H9 (cell line): Measurements from ENCODE around the gene KIF15. TPM values are rescaled to one million over a fixed set of nuclear protein-coding genes. Genes with fewer than 3 reads are reported as not detected.

ENCODE experiments used
- DNase-seq: peaks from one replicate; pipeline ENCODE4 v3.0.0-alpha.2; 2017
- H2AFZ ChIP-seq: one replicate; pipeline ENCODE4 v1.6.1; 2013; ENCODE audit warnings: mild to moderate bottlenecking, low read length, control low read depth, moderate library complexity
- H2AK5ac ChIP-seq: 2 replicates; pipeline ENCODE4 v1.6.1; 2013; ENCODE audit warnings: low read length, control low read depth, mixed read lengths; ENCODE audit not compliant: insufficient read length
- H2BK120ac ChIP-seq: one replicate; pipeline ENCODE4 v1.6.1; 2013; ENCODE audit warnings: low read depth, mild to moderate bottlenecking, low read length, control low read depth, inconsistent platforms; ENCODE audit not compliant: poor library complexity, severe bottlenecking
- H2BK12ac ChIP-seq: 2 replicates; pipeline ENCODE4 v1.6.1; 2013; ENCODE audit warnings: low read length, control low read depth, mixed read lengths, low read depth; ENCODE audit not compliant: insufficient read length
- H2BK15ac ChIP-seq: 2 replicates; pipeline ENCODE4 v1.6.1; 2013; ENCODE audit warnings: low read depth, low read length, control low read depth
- H2BK20ac ChIP-seq: one replicate; pipeline ENCODE4 v1.6.1; 2013; ENCODE audit warnings: low read depth, mild to moderate bottlenecking, low read length, control low read depth, inconsistent platforms; ENCODE audit not compliant: poor library complexity, severe bottlenecking
- H2BK5ac ChIP-seq: 2 replicates; pipeline ENCODE4 v1.6.1; 2013; ENCODE audit warnings: low read length, control low read depth, mixed read lengths; ENCODE audit not compliant: insufficient read length
- H3K14ac ChIP-seq: 2 replicates; pipeline ENCODE4 v1.6.1; 2013; ENCODE audit warnings: low read length, control low read depth; ENCODE audit not compliant: insufficient read depth
- H3K18ac ChIP-seq: 2 replicates; pipeline ENCODE4 v1.6.1; 2013; ENCODE audit warnings: low read depth, mild to moderate bottlenecking, mixed read lengths, low read length, control low read depth; ENCODE audit not compliant: insufficient read length
- H3K23ac ChIP-seq: 2 replicates; pipeline ENCODE4 v1.6.1; 2013; ENCODE audit warnings: low read length, control low read depth, mixed read lengths, low read depth; ENCODE audit not compliant: insufficient read length
- H3K23me2 ChIP-seq: 2 replicates; pipeline ENCODE4 v1.6.1; 2013; ENCODE audit warnings: low read depth, mild to moderate bottlenecking, mixed read lengths, low read length, control low read depth; ENCODE audit not compliant: insufficient read length, poor library complexity, severe bottlenecking
- H3K27ac ChIP-seq: 2 replicates; pipeline ENCODE4 v1.5.1; 2013; ENCODE audit warnings: low read length, control low read depth, mixed read lengths, low read depth; ENCODE audit not compliant: insufficient read length
- H3K27me3 ChIP-seq: 2 replicates; pipeline ENCODE4 v1.6.1; 2013; ENCODE audit warnings: low read length, control low read depth, inconsistent platforms; ENCODE audit not compliant: insufficient read depth
- H3K4ac ChIP-seq: 2 replicates; pipeline ENCODE4 v1.6.1; 2013; ENCODE audit warnings: low read depth, mild to moderate bottlenecking, control low read depth, inconsistent platforms, low read length, moderate library complexity
- H3K4me1 ChIP-seq: 2 replicates; pipeline ENCODE4 v1.6.1; 2013; ENCODE audit warnings: low read length, control low read depth, inconsistent platforms; ENCODE audit not compliant: insufficient read depth
- H3K4me2 ChIP-seq: 2 replicates; pipeline ENCODE4 v1.6.1; 2013; ENCODE audit warnings: low read length, control low read depth, mixed read lengths; ENCODE audit not compliant: insufficient read length, insufficient read depth
- H3K56ac ChIP-seq: 2 replicates; pipeline ENCODE4 v1.6.1; 2013; ENCODE audit warnings: low read depth, mild to moderate bottlenecking, mixed read lengths, low read length, control low read depth; ENCODE audit not compliant: insufficient read length
- H3K79me1 ChIP-seq: 2 replicates; pipeline ENCODE4 v1.6.1; 2013; ENCODE audit warnings: low read depth, mild to moderate bottlenecking, moderate library complexity, low read length, control low read depth, inconsistent platforms; ENCODE audit not compliant: insufficient read depth, poor library complexity, severe bottlenecking
- H3K79me2 ChIP-seq: 2 replicates; pipeline ENCODE4 v1.6.1; 2013; ENCODE audit warnings: low read length, control low read depth, inconsistent platforms; ENCODE audit not compliant: insufficient read depth
- H3K9ac ChIP-seq: 2 replicates; pipeline ENCODE4 v1.6.1; 2013; ENCODE audit warnings: low read length, control low read depth, mixed read lengths; ENCODE audit not compliant: insufficient read length; ENCODE audit errors: extremely low read depth
- H3K9me3 ChIP-seq: one replicate; pipeline ENCODE4 v1.6.1; 2013; ENCODE audit warnings: low read depth, low read length, inconsistent platforms; ENCODE audit not compliant: control insufficient read depth
- H3T11ph ChIP-seq: one replicate; pipeline ENCODE4 v1.6.1; 2013; ENCODE audit warnings: mild to moderate bottlenecking, low read length, control low read depth, inconsistent platforms
- H4K20me1 ChIP-seq: one replicate; pipeline ENCODE4 v1.6.1; 2013; ENCODE audit not compliant: control insufficient read depth, insufficient read length, insufficient read depth
- H4K5ac ChIP-seq: 2 replicates; pipeline ENCODE4 v1.6.1; 2013; ENCODE audit warnings: low read depth, mild to moderate bottlenecking, mixed read lengths, low read length, control low read depth; ENCODE audit not compliant: insufficient read length
- H4K8ac ChIP-seq: replicated peaks from 2 replicates; pipeline ENCODE4 v1.6.1; 2013; ENCODE audit warnings: low read length, control low read depth, mixed read lengths, low read depth; ENCODE audit not compliant: insufficient read length
- H4K91ac ChIP-seq: 2 replicates; pipeline ENCODE4 v1.6.1; 2013; ENCODE audit warnings: low read depth, mild to moderate bottlenecking, moderate library complexity, mixed read lengths, low read length, control low read depth; ENCODE audit not compliant: insufficient read length
- H3K27ac Mint-ChIP-seq, 3 experiments: 2 replicates in 2 of 3; 3 replicates in 1 of 3; pipeline ENCODE4 v1.8.0; 2020 to 2021; ENCODE audit warnings: mixed read lengths in 3 of 3, mild to moderate bottlenecking in 1 of 3, moderate library complexity in 1 of 3
- H3K27me3 Mint-ChIP-seq: 2 replicates; pipeline ENCODE4 v1.8.0; 2021; ENCODE audit warnings: low read depth, mild to moderate bottlenecking, moderate library complexity, mixed read lengths
- H3K36me3 Mint-ChIP-seq, 3 experiments: 2 replicates in 2 of 3; 3 replicates in 1 of 3; pipeline ENCODE4 v1.8.0; 2020 to 2021; ENCODE audit warnings: low read depth in 3 of 3, mixed read lengths in 3 of 3; ENCODE audit not compliant: insufficient read depth in 1 of 3
- H3K4me1 Mint-ChIP-seq, 2 experiments: 2 replicates each; pipeline ENCODE4 v1.8.0; 2020; ENCODE audit warnings: mixed read lengths in 2 of 2
- H3K4me3 Mint-ChIP-seq, 2 experiments: 2 replicates in 1 of 2; 3 replicates in 1 of 2; pipeline ENCODE4 v1.8.0; 2020 to 2021; ENCODE audit warnings: mild to moderate bottlenecking in 2 of 2, mixed read lengths in 2 of 2, moderate library complexity in 1 of 2
- H3K9me3 Mint-ChIP-seq, 2 experiments: 2 replicates in 1 of 2; 3 replicates in 1 of 2; pipeline ENCODE4 v1.8.0; 2020; ENCODE audit warnings: mild to moderate bottlenecking in 2 of 2, mixed read lengths in 2 of 2, moderate library complexity in 1 of 2
- WGBS: extraction: QIAGEN DNeasy Blood & Tissue Kit; methylation state at CpG from one replicate; pipeline ENCODE4 v1.1.7; 2013; ENCODE audit warnings: missing lambda C conversion rate, low lambda C conversion rate, mixed read lengths; ENCODE audit not compliant: insufficient read length; ENCODE audit errors: extremely low coverage; 5-methylcytosine and 5-hydroxymethylcytosine counted together
- long read RNA-seq: library from polyadenylated mRNA; unstranded; transcript quantifications from one replicate; pipeline ENCODE4 v2.0.0, GENCODE V29; 2020
- total RNA-seq: library from RNA; stranded (reverse); gene quantifications from 2 replicates; pipeline ENCODE4 v1.2.1, GENCODE V29; 2021
- TF ChIP-seq, protein P1 (sequence below): fragments of 200-600 bp; sonication (generic); conservative IDR thresholded peaks from 3 replicates; pipeline ENCODE4 v1.8.0; 2021; ENCODE audit warnings: antibody characterized with exemption, mild to moderate bottlenecking

KIF15 gene
- total RNA-seq: 25.0 and 25.8 TPM in 2 replicates
- long read RNA-seq, full-length matches to known transcripts: 10 of 250 reads
- long read RNA-seq, partial matches to known transcripts: 199 of 250 reads
- long read RNA-seq, other reads (novel, unspliced or antisense): 41 of 250 reads

- no peaks in the 10 kb centered on the region for H3K4me1 ChIP-seq
- H3K23me2 ChIP-seq: peaks cover 3% of the 10 kb centered on the region
- no peak within 1 kb of the TSS for H2BK20ac ChIP-seq
- no peak within 1 kb of the TSS for H2BK12ac ChIP-seq
- H3K9me3 Mint-ChIP-seq: peaks cover 24 to 51% of the 10 kb centered on the region in 2 experiments
- H4K20me1 ChIP-seq: no peaks in the 10 kb centered on the region
- peaks cover 3% of the 10 kb centered on the region for H3K9me3 ChIP-seq
- H2BK5ac ChIP-seq: no peak within 1 kb of the TSS
- H3K79me2 ChIP-seq: peaks cover 21% of the 10 kb centered on the region; the same call in 1 of the 2 replicates
- no peak within 1 kb of the TSS; the same call in 1 of the 2 replicates for H3K4ac ChIP-seq
- peak within 1 kb of the TSS; percentile 93 to 95 for H3K4me3 Mint-ChIP-seq
- no peak within 1 kb of the TSS for H2AFZ ChIP-seq
- H3K18ac ChIP-seq: peak within 1 kb of the TSS; percentile 97
- TF ChIP-seq, protein P1, sequence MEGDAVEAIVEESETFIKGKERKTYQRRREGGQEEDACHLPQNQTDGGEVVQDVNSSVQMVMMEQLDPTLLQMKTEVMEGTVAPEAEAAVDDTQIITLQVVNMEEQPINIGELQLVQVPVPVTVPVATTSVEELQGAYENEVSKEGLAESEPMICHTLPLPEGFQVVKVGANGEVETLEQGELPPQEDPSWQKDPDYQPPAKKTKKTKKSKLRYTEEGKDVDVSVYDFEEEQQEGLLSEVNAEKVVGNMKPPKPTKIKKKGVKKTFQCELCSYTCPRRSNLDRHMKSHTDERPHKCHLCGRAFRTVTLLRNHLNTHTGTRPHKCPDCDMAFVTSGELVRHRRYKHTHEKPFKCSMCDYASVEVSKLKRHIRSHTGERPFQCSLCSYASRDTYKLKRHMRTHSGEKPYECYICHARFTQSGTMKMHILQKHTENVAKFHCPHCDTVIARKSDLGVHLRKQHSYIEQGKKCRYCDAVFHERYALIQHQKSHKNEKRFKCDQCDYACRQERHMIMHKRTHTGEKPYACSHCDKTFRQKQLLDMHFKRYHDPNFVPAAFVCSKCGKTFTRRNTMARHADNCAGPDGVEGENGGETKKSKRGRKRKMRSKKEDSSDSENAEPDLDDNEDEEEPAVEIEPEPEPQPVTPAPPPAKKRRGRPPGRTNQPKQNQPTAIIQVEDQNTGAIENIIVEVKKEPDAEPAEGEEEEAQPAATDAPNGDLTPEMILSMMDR: peak; percentile 31; the same call in 2 of the 3 replicates
- H3K23ac ChIP-seq: no peak within 1 kb of the TSS
- peak within 1 kb of the TSS; percentile 98 to 100 (median 99) for H3K27ac Mint-ChIP-seq
- peaks cover 9 to 31% of the 10 kb centered on the region in 2 experiments for H3K4me1 Mint-ChIP-seq
- H2AK5ac ChIP-seq: no peak within 1 kb of the TSS
- H4K91ac ChIP-seq: no peak within 1 kb of the TSS
- no peak within 1 kb of the TSS for H4K8ac ChIP-seq
- H2BK15ac ChIP-seq: no peak within 1 kb of the TSS
- no peak within 1 kb of the TSS for H4K5ac ChIP-seq
- peak within 1 kb of the TSS; percentile 92 for H3K9ac ChIP-seq
- peaks cover 6% of the 10 kb centered on the region for H3K79me1 ChIP-seq
- peak within 1 kb of the TSS; percentile 77 for H3K27ac ChIP-seq
- H3K36me3 Mint-ChIP-seq: peaks cover 52 to 62% (median 60%) of the 10 kb centered on the region in 3 experiments
- H3K27me3 ChIP-seq: no peaks in the 10 kb centered on the region
- no peak within 1 kb of the TSS for H3K56ac ChIP-seq
- no peak within 1 kb of the TSS for H3T11ph ChIP-seq
- peak within 1 kb of the TSS; percentile 78 for H3K4me2 ChIP-seq
- H3K27me3 Mint-ChIP-seq: no peaks in the 10 kb centered on the region
- DNase-seq: peak; percentile 96
- no CpG with 5 or more reads among the region's 64 CpGs for WGBS
- H3K14ac ChIP-seq: peak within 1 kb of the TSS; percentile 98
- H2BK120ac ChIP-seq: no peak within 1 kb of the TSS
Measured at GRCh38 chr3:44761424-44762169, at the start of gene KIF15, which contains the start of gene KIAA1143. KIF15 (plus strand) TSS chr3:44761794; CDS start chr3:44761866, 72 bp downstream. KIAA1143 (minus strand) TSS chr3:44761619; CDS start chr3:44761602, 17 bp downstream.
